HUES64 (cell line): ENCODE data around the gene EML3.
"Not testable (repeated sequence)": the region's sequence is repeated elsewhere in the genome, so short reads cannot be mapped to it uniquely, and the experiment has no call there.

Experiments
- H3K27ac ChIP-seq: 2 replicates; pipeline ENCODE4 v1.7.0; 2013; ENCODE audit warnings: low read depth, low read length, inconsistent platforms
- H3K27me3 ChIP-seq: 2 replicates; pipeline ENCODE4 v1.6.1; 2013; ENCODE audit warnings: mild to moderate bottlenecking, low read length; ENCODE audit not compliant: insufficient read depth
- H3K36me3 ChIP-seq: 2 replicates; pipeline ENCODE4 v1.6.1; 2013; ENCODE audit warnings: mild to moderate bottlenecking, low read length; ENCODE audit not compliant: insufficient read depth
- H3K4me1 ChIP-seq: 2 replicates; pipeline ENCODE4 v1.6.1; 2013; ENCODE audit warnings: mild to moderate bottlenecking, low read length, moderate library complexity; ENCODE audit not compliant: insufficient read depth
- H3K4me3 ChIP-seq: 2 replicates; pipeline ENCODE4 v1.5.1; 2013; ENCODE audit warnings: mild to moderate bottlenecking, low read length, moderate library complexity
- H3K9ac ChIP-seq: 2 replicates; pipeline ENCODE4 v1.6.1; 2013; ENCODE audit warnings: mild to moderate bottlenecking, low read depth, low read length
- H3K9me3 ChIP-seq: 2 replicates; pipeline ENCODE4 v1.6.1; 2013; ENCODE audit warnings: low read depth, low read length; ENCODE audit not compliant: insufficient read depth
- whole genome bisulfite sequencing: fragments of 150-250, 120-280 bp; methylation state at CpG from one replicate; pipeline ENCODE4 v1.1.7; 2013; ENCODE audit warnings: missing lambda C conversion rate; 5-methylcytosine and 5-hydroxymethylcytosine counted together

EML3 gene

GRCh38 chr11:62646825-62647608 is 34.4 kb upstream of the EML3 start:
- peaks cover 48% of the 10 kb centered on the region for H3K36me3 ChIP-seq
- H3K27me3 ChIP-seq = no peaks in the 10 kb centered on the region
- no peak overlapping the region for H3K9ac ChIP-seq
- WGBS = 78% methylated on average over 31 of the region's 32 CpGs
- 0 out of 2 replicates have a peak overlapping the region, but pooled peaks have one; percentile 28 for H3K4me3 ChIP-seq
- peak overlapping the region; percentile 16; the same call in 1 of the 2 replicates for H3K27ac ChIP-seq
- no peaks in the 10 kb centered on the region for H3K9me3 ChIP-seq
- no peaks in the 10 kb centered on the region for H3K4me1 ChIP-seq

- H3K4me3 ChIP-seq = peak within 1 kb of the TSS; percentile 92
- H3K27me3 ChIP-seq = no peaks in the 10 kb centered on the region
- WGBS = under 1% methylated on average over 73 of the region's 73 CpGs
- peaks cover 48% of the 10 kb centered on the region for H3K36me3 ChIP-seq
- H3K9me3 ChIP-seq = no peaks in the 10 kb centered on the region
- no peaks in the 10 kb centered on the region for H3K4me1 ChIP-seq
- H3K9ac ChIP-seq = peak within 1 kb of the TSS; percentile 99
- peak within 1 kb of the TSS; percentile 93 for H3K27ac ChIP-seq
These were observed 33.6 kb upstream of the EML3 start, which contains the start of gene GANAB for GRCh38 chr11:62645946-62646824. TSS of gene GANAB (minus strand) at chr11:62646613. CDS start at chr11:62646599, 14 bp downstream.

- WGBS = 28% methylated on average over 11 of the region's 11 CpGs
- Histone ChIP-seq H3K27ac (peak overlapping the region; percentile 93), H3K36me3 (peaks cover 46% of the 10 kb centered on the region), H3K4me1 (no peaks in the 10 kb centered on the region), H3K4me3 (peak overlapping the region; percentile 92), H3K9ac (peak overlapping the region; percentile 99), H3K27me3 (no peaks in the 10 kb centered on the region), H3K9me3 (no peaks in the 10 kb centered on the region)
These were observed 33.0 kb upstream of the EML3 start for GRCh38 chr11:62645671-62645945.

- H3K4me1 ChIP-seq = no peaks in the 10 kb centered on the region
- no peaks in the 10 kb centered on the region for H3K9me3 ChIP-seq
- H3K4me3 ChIP-seq = no peak overlapping the region
- 98% methylated on average over 8 of the region's 8 CpGs for WGBS
- H3K27ac ChIP-seq = no peak overlapping the region
- no peaks in the 10 kb centered on the region for H3K27me3 ChIP-seq
- no peak overlapping the region for H3K9ac ChIP-seq
- H3K36me3 ChIP-seq = peaks cover 45% of the 10 kb centered on the region
These were observed 31.6 kb upstream of the EML3 start for GRCh38 chr11:62644220-62644619.

GRCh38 chr11:62632492-62632891 is 19.9 kb upstream of the EML3 start:
- Histone ChIP-seq H3K4me3 (no peak overlapping the region), H3K27me3 (no peaks in the 10 kb centered on the region), H3K4me1 (no peaks in the 10 kb centered on the region), H3K9me3 (no peaks in the 10 kb centered on the region), H3K27ac (no peak overlapping the region), H3K36me3 (peaks cover 98% of the 10 kb centered on the region), H3K9ac (no peak overlapping the region)
- 97% methylated on average over 6 of the region's 6 CpGs for WGBS

GRCh38 chr11:62627713-62628112 is 15.1 kb upstream of the EML3 start:
- Histone ChIP-seq H3K27ac (no peak overlapping the region), H3K9ac (no peak overlapping the region), H3K9me3 (no peaks in the 10 kb centered on the region), H3K27me3 (no peaks in the 10 kb centered on the region), H3K4me1 (no peaks in the 10 kb centered on the region), H3K4me3 (no peak overlapping the region), H3K36me3 (peaks cover 78% of the 10 kb centered on the region)
- 92% methylated on average over 3 of the region's 3 CpGs for WGBS

GRCh38 chr11:62622476-62623089 is 10.0 kb upstream of the EML3 start:
- Histone ChIP-seq H3K9me3 (no peaks in the 10 kb centered on the region), H3K4me3 (peak overlapping the region; percentile 93), H3K9ac (peak overlapping the region; percentile 21), H3K4me1 (peaks cover 10% of the 10 kb centered on the region; the same call in 1 of the 2 replicates), H3K27ac (peak overlapping the region; percentile 91), H3K27me3 (no peaks in the 10 kb centered on the region), H3K36me3 (peaks cover 27% of the 10 kb centered on the region)
- 87% methylated on average over 6 of the region's 7 CpGs for WGBS

GRCh38 chr11:62621567-62622470 is 9.2 kb upstream of the EML3 start, which contains the start of gene B3GAT3:
TSS of gene B3GAT3 (minus strand) at chr11:62621986. CDS start at chr11:62621947, 39 bp downstream.
- H3K9me3 ChIP-seq = no peaks in the 10 kb centered on the region
- H3K4me1 ChIP-seq = peaks cover 10% of the 10 kb centered on the region; the same call in 1 of the 2 replicates
- H3K27ac ChIP-seq = peak within 1 kb of the TSS; percentile 91
- H3K9ac ChIP-seq = peak within 1 kb of the TSS; percentile 87
- H3K36me3 ChIP-seq = peaks cover 20% of the 10 kb centered on the region
- 3% methylated on average over 77 of the region's 77 CpGs for WGBS
- no peaks in the 10 kb centered on the region for H3K27me3 ChIP-seq
- H3K4me3 ChIP-seq = peak within 1 kb of the TSS; percentile 93

GRCh38 chr11:62621027-62621566 is 8.5 kb upstream of the EML3 start:
- H3K27me3 ChIP-seq = no peaks in the 10 kb centered on the region
- peak overlapping the region; percentile 91 for H3K27ac ChIP-seq
- peak overlapping the region; percentile 93 for H3K4me3 ChIP-seq
- H3K9me3 ChIP-seq = no peaks in the 10 kb centered on the region
- peak overlapping the region; percentile 87 for H3K9ac ChIP-seq
- WGBS = 30% methylated on average over 6 of the region's 8 CpGs
- peaks cover 10% of the 10 kb centered on the region; the same call in 1 of the 2 replicates for H3K4me1 ChIP-seq
- H3K36me3 ChIP-seq = peaks cover 17% of the 10 kb centered on the region

- WGBS = 95% methylated on average over 12 of the region's 14 CpGs
- not testable (repeated sequence) for H3K4me3 ChIP-seq, H3K27ac ChIP-seq
These were observed 4.4 kb upstream of the EML3 start for GRCh38 chr11:62616957-62617356.

More at GRCh38 chr11:62616957-62617356, 4.4 kb upstream of the EML3 start:
- not testable (repeated sequence) for H3K4me1 ChIP-seq, H3K9me3 ChIP-seq, H3K9ac ChIP-seq, H3K36me3 ChIP-seq, H3K27me3 ChIP-seq
